SK-N-SH (cell line): ENCODE results near the gene SLC13A1. TPM values are rescaled to one million over a fixed set of nuclear protein-coding genes. Genes with fewer than 3 reads are reported as not detected.

Source experiments
- CTCF ChIA-PET: fragments of 300-600, 350-600 bp; formaldehyde crosslinking; extraction: SDS; loops from one replicate; lab custom pipeline; 2021; lab: Yijun Ruan, JAX
- POLR2A ChIA-PET: fragments of 350-600 bp; sonication (Branson Sonifier 250); formaldehyde crosslinking; extraction: SDS; loops from one replicate; lab custom pipeline; 2020; ENCODE audit warnings: antibody characterized with exemption, inconsistent platforms; lab: Yijun Ruan, JAX
- DNase-seq: peaks from one replicate; pipeline ENCODE4 v3.0.0; 2012
- H2AFZ ChIP-seq: fragments of 200-600 bp; sonication (generic); 2 replicates; pipeline ENCODE4 v1.8.1; 2016; ENCODE audit warnings: antibody characterized with exemption, mild to moderate bottlenecking, low read depth
- H3F3A ChIP-seq: fragments of 200-600 bp; sonication (generic); replicated peaks from 2 replicates; pipeline ENCODE3; 2016; ENCODE audit warnings: antibody characterized with exemption, mild to moderate bottlenecking; ENCODE audit not compliant: insufficient read depth
- H3K27ac ChIP-seq, 2 experiments: fragments of 200-500 bp in 1 of 2; fragments of 200-600 bp in 1 of 2; sonication (Bioruptor generic) in 1 of 2; sonication (generic), shearing (Covaris generic) in 1 of 2; 2 replicates each; pipeline versions ENCODE4 v1.5.1 to v1.6.1; 2014 to 2016; ENCODE audit warnings: low read depth in 2 of 2, inconsistent platforms in 1 of 2, low read length in 1 of 2, mild to moderate bottlenecking in 1 of 2, mixed read lengths in 1 of 2
- H3K27me3 ChIP-seq: fragments of 200-600 bp; sonication (generic), shearing (Covaris generic); 2 replicates; pipeline ENCODE4 v1.6.1; 2016; ENCODE audit warnings: mixed run types; ENCODE audit not compliant: insufficient read depth
- H3K36me3 ChIP-seq, 2 experiments: fragments of 200-500 bp in 1 of 2; fragments of 200-600 bp in 1 of 2; sonication (Bioruptor generic) in 1 of 2; sonication (generic) in 1 of 2; replicated peaks in 1 of 2; 2 replicates each; pipeline versions ENCODE3 to v1.5.1; 2014 to 2016; ENCODE audit warnings: low read length in 1 of 2, mild to moderate bottlenecking in 1 of 2; ENCODE audit not compliant: insufficient read depth in 2 of 2, control insufficient read depth in 1 of 2
- H3K4me1 ChIP-seq, 2 experiments: fragments of 200-500 bp in 1 of 2; fragments of 200-600 bp in 1 of 2; sonication (Bioruptor generic) in 1 of 2; sonication (generic), shearing (Covaris generic) in 1 of 2; 2 replicates each; pipeline versions ENCODE4 v1.5.1 to v1.6.1; 2014 to 2016; ENCODE audit warnings: low read depth in 1 of 2, low read length in 1 of 2, mixed run types in 1 of 2; ENCODE audit not compliant: insufficient read depth in 2 of 2, control insufficient read depth in 1 of 2
- H3K4me2 ChIP-seq: fragments of 200-600 bp; sonication (generic), shearing (Covaris generic); 2 replicates; pipeline ENCODE4 v1.6.1; 2017; ENCODE audit warnings: mixed run types
- H3K4me3 ChIP-seq, 2 experiments: fragments of 200-500 bp in 1 of 2; fragments of 200-600 bp in 1 of 2; sonication (Bioruptor generic) in 1 of 2; sonication (generic), shearing (Covaris generic) in 1 of 2; 2 replicates each; pipeline versions ENCODE4 v1.5.1 to v1.8.1; 2014 to 2016; ENCODE audit warnings: low read depth in 2 of 2, inconsistent platforms in 1 of 2, low read length in 1 of 2, mild to moderate bottlenecking in 1 of 2, mixed read lengths in 1 of 2, moderate library complexity in 1 of 2
- H3K79me2 ChIP-seq: fragments of 200-600 bp; sonication (generic); 2 replicates; pipeline ENCODE4 v1.8.1; 2017; ENCODE audit warnings: mild to moderate bottlenecking; ENCODE audit not compliant: insufficient read depth
- H3K9ac ChIP-seq: fragments of 200-600 bp; sonication (generic); 2 replicates; pipeline ENCODE4 v1.6.1; 2017; ENCODE audit warnings: mixed run types
- H3K9me2 ChIP-seq: fragments of 200-600 bp; sonication (generic); 2 replicates; pipeline ENCODE4 v1.6.1; 2017; ENCODE audit warnings: mixed run types
- H3K9me3 ChIP-seq: fragments of 200-600 bp; sonication (generic); 2 replicates; pipeline ENCODE4 v1.6.1; 2017; ENCODE audit warnings: mixed run types, mild to moderate bottlenecking, moderate library complexity
- H4K20me1 ChIP-seq: fragments of 200-600 bp; sonication (generic); 2 replicates; pipeline ENCODE4 v1.6.1; 2017; ENCODE audit warnings: mild to moderate bottlenecking, mixed run types; ENCODE audit not compliant: insufficient read depth
- CHD2 ChIP-seq: fragments of 150-350 bp; IDR thresholded peaks from 2 replicates; pipeline ENCODE4 v1.6.1; 2018; ENCODE audit warnings: low read length; ENCODE audit not compliant: partially characterized antibody
- ELF1 ChIP-seq: IDR thresholded peaks from 2 replicates; pipeline ENCODE4 v1.4.0; 2012
- EZH2phosphoT487 ChIP-seq: fragments of 200-600 bp; sonication (generic); IDR thresholded peaks from 2 replicates; pipeline ENCODE4 v1.6.1; 2017; ENCODE audit warnings: low read depth, mixed run types, mild to moderate bottlenecking, antibody characterized with exemption, moderate library complexity, borderline replicate concordance
- FOXM1 ChIP-seq: IDR thresholded peaks from 2 replicates; pipeline ENCODE4 v1.4.0; 2012; ENCODE audit warnings: low read depth, mild to moderate bottlenecking
- GABPA ChIP-seq: IDR thresholded peaks from 2 replicates; pipeline ENCODE4 v1.4.0; 2012; ENCODE audit warnings: low read depth, mild to moderate bottlenecking
- GATA2 ChIP-seq: sonication (generic); formaldehyde crosslinking; IDR thresholded peaks from 2 replicates; pipeline ENCODE4 v1.5.0; 2020; ENCODE audit warnings: mild to moderate bottlenecking, missing genetic modification reagents
- JUND ChIP-seq: IDR thresholded peaks from 2 replicates; pipeline ENCODE4 v1.4.0; 2012
- MEF2A ChIP-seq: IDR thresholded peaks from 2 replicates; pipeline ENCODE4 v1.4.0; 2012; ENCODE audit warnings: low read depth, borderline replicate concordance
- MXI1 ChIP-seq: IDR thresholded peaks from 2 replicates; pipeline ENCODE4 v1.6.1; 2012; ENCODE audit warnings: mild to moderate bottlenecking, low read depth, low read length, improper control_type of control experiment
- PBX3 ChIP-seq: IDR thresholded peaks from 2 replicates; pipeline ENCODE4; 2012
- RFX5 ChIP-seq: IDR thresholded peaks from 2 replicates; pipeline ENCODE4 v1.6.1; 2012; ENCODE audit warnings: mild to moderate bottlenecking, improper control_type of control experiment, low read length
- RXRA ChIP-seq: IDR thresholded peaks from 2 replicates; pipeline ENCODE4 v1.4.0; 2012; ENCODE audit warnings: low read depth, mild to moderate bottlenecking, borderline replicate concordance
- TAF1 ChIP-seq: IDR thresholded peaks from 2 replicates; pipeline ENCODE4 v1.6.1; 2012; ENCODE audit warnings: low read depth, mild to moderate bottlenecking, low read length, moderate library complexity, borderline replicate concordance
- TEAD4 ChIP-seq: IDR thresholded peaks from 2 replicates; pipeline ENCODE4 v1.4.0; 2012; ENCODE audit warnings: mild to moderate bottlenecking, borderline replicate concordance; ENCODE audit not compliant: insufficient read depth
- YY1 ChIP-seq: IDR thresholded peaks from 2 replicates; pipeline ENCODE4 v1.4.0; 2012; ENCODE audit warnings: low read depth, mild to moderate bottlenecking
- whole genome bisulfite sequencing: methylation state at CpG from one replicate; pipeline ENCODE4 v1.1.6; 2017; ENCODE audit warnings: low lambda C conversion rate; 5-methylcytosine and 5-hydroxymethylcytosine counted together
- polyA plus RNA-seq, 3 experiments: library from polyadenylated mRNA; depleted of rRNA; stranded (reverse); fragments of >200 nt; gene quantifications; 2 replicates each; pipeline ENCODE4 v1.2.3, GENCODE V29; 2012
- TF ChIP-seq, protein P1 (sequence below): fragments of 150-350 bp; IDR thresholded peaks from 2 replicates; pipeline ENCODE4 v1.6.1; 2017; ENCODE audit warnings: antibody characterized with exemption, low read length, low read depth, borderline replicate concordance
- TF ChIP-seq, protein P2 (sequence below): IDR thresholded peaks from 2 replicates; pipeline ENCODE4 v1.4.0; 2012; ENCODE audit warnings: low read depth, borderline replicate concordance
- TF ChIP-seq, protein P3 (sequence below): fragments of 200-600 bp; sonication (generic); IDR thresholded peaks from 2 replicates; pipeline ENCODE4 v1.6.1; 2017; ENCODE audit warnings: antibody characterized with exemption, mild to moderate bottlenecking, moderate library complexity
- TF ChIP-seq, protein P4 (sequence below): IDR thresholded peaks from 2 replicates; pipeline ENCODE4 v1.4.0; 2012; ENCODE audit warnings: low read depth, borderline replicate concordance
- TF ChIP-seq, protein P5 (sequence below): fragments of 150-350 bp; IDR thresholded peaks from 2 replicates; pipeline ENCODE4 v1.6.1; 2016; ENCODE audit warnings: mild to moderate bottlenecking, low read depth, low read length

The SLC13A1 gene
- polyA plus RNA-seq, 1 of the 3 experiments (the other 2 are of a cell fraction), result not detected

- Histone ChIP-seq H3K27ac (no peak overlapping the region), H2AFZ (no peak overlapping the region)
- TF ChIP-seq TEAD4 (no peak), RXRA (no peak), JUND (no peak), GATA2 (CRISPR knock-in tag) (no peak), RFX5 (no peak), EZH2phosphoT487 (no peak), ELF1 (no peak), GABPA (no peak), MXI1 (no peak), MEF2A (no peak), YY1 (no peak), CHD2 (no peak), PBX3 (no peak), TAF1 (no peak), FOXM1 (no peak)
- TF ChIP-seq, protein P1, sequence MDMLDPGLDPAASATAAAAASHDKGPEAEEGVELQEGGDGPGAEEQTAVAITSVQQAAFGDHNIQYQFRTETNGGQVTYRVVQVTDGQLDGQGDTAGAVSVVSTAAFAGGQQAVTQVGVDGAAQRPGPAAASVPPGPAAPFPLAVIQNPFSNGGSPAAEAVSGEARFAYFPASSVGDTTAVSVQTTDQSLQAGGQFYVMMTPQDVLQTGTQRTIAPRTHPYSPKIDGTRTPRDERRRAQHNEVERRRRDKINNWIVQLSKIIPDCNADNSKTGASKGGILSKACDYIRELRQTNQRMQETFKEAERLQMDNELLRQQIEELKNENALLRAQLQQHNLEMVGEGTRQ, result no peak
- TF ChIP-seq, protein P2, sequence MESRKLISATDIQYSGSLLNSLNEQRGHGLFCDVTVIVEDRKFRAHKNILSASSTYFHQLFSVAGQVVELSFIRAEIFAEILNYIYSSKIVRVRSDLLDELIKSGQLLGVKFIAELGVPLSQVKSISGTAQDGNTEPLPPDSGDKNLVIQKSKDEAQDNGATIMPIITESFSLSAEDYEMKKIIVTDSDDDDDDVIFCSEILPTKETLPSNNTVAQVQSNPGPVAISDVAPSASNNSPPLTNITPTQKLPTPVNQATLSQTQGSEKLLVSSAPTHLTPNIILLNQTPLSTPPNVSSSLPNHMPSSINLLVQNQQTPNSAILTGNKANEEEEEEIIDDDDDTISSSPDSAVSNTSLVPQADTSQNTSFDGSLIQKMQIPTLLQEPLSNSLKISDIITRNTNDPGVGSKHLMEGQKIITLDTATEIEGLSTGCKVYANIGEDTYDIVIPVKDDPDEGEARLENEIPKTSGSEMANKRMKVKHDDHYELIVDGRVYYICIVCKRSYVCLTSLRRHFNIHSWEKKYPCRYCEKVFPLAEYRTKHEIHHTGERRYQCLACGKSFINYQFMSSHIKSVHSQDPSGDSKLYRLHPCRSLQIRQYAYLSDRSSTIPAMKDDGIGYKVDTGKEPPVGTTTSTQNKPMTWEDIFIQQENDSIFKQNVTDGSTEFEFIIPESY, result no peak
- TF ChIP-seq, protein P3, sequence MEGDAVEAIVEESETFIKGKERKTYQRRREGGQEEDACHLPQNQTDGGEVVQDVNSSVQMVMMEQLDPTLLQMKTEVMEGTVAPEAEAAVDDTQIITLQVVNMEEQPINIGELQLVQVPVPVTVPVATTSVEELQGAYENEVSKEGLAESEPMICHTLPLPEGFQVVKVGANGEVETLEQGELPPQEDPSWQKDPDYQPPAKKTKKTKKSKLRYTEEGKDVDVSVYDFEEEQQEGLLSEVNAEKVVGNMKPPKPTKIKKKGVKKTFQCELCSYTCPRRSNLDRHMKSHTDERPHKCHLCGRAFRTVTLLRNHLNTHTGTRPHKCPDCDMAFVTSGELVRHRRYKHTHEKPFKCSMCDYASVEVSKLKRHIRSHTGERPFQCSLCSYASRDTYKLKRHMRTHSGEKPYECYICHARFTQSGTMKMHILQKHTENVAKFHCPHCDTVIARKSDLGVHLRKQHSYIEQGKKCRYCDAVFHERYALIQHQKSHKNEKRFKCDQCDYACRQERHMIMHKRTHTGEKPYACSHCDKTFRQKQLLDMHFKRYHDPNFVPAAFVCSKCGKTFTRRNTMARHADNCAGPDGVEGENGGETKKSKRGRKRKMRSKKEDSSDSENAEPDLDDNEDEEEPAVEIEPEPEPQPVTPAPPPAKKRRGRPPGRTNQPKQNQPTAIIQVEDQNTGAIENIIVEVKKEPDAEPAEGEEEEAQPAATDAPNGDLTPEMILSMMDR, result no peak
- TF ChIP-seq, protein P4, sequence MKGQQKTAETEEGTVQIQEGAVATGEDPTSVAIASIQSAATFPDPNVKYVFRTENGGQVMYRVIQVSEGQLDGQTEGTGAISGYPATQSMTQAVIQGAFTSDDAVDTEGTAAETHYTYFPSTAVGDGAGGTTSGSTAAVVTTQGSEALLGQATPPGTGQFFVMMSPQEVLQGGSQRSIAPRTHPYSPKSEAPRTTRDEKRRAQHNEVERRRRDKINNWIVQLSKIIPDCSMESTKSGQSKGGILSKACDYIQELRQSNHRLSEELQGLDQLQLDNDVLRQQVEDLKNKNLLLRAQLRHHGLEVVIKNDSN, result no peak
- TF ChIP-seq, protein P5, sequence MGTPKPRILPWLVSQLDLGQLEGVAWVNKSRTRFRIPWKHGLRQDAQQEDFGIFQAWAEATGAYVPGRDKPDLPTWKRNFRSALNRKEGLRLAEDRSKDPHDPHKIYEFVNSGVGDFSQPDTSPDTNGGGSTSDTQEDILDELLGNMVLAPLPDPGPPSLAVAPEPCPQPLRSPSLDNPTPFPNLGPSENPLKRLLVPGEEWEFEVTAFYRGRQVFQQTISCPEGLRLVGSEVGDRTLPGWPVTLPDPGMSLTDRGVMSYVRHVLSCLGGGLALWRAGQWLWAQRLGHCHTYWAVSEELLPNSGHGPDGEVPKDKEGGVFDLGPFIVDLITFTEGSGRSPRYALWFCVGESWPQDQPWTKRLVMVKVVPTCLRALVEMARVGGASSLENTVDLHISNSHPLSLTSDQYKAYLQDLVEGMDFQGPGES, result no peak
- TF ChIP-seq, all 33 proteins: peak for 0
- no peak overlapping the region for H3K4me3 ChIP-seq
- no peaks in the 10 kb centered on the region for H3F3A ChIP-seq
- no peak overlapping the region for H3K9ac ChIP-seq
- no peak overlapping the region for H3K4me2 ChIP-seq
- no peaks in the 10 kb centered on the region for H3K79me2 ChIP-seq
- DNase-seq, result no peak
- ChIA-PET CTCF (interaction anchor here (1.0 kb wide), 1 partner anchor 58 kb away, joined by 3 read pairs; no protein-coding TSS in a partner anchor), POLR2A (no interaction called here)
- H3K9me2 ChIP-seq, result no peaks in the 10 kb centered on the region
- no peaks in the 10 kb centered on the region for H4K20me1 ChIP-seq
- no peaks in the 10 kb centered on the region for H3K36me3 ChIP-seq
- no peaks in the 10 kb centered on the region; the same call in 1 of the 2 replicates for H3K27me3 ChIP-seq
- no peaks in the 10 kb centered on the region for H3K9me3 ChIP-seq
- WGBS, result 0% methylated on average over 1 of the region's 1 CpG
- H3K4me1 ChIP-seq, result no peaks in the 10 kb centered on the region
Measured at GRCh38 chr7:123096434-123096833, 103.3 kb downstream of the SLC13A1 start.
